G401 (cell line): ENCODE measurements around the gene MYLK2. TPM values are rescaled to one million over a fixed set of nuclear protein-coding genes. Genes with fewer than 3 reads are reported as not detected.
A peak's percentile ranks its signal among the peaks of the same experiment; 100 is the strongest.
"Not testable (repeated sequence)": the region's sequence is repeated elsewhere in the genome, so short reads cannot be mapped to it uniquely, and the experiment has no call there.

Experiments
- DNase-seq: peaks from one replicate; pipeline ENCODE4 v3.0.0-alpha.2; 2015; ENCODE audit warnings: low spot score
- in situ Hi-C: cut with HindIII; loops from 2 replicates; pipeline ENCODE4 v1.10.0; 2016; ENCODE audit warnings: low sequenced_read_pairs, mixed read lengths
- total RNA-seq: library from RNA; depleted of rRNA; stranded (reverse); fragments of >200 nt; shearing (Covaris generic); gene quantifications from 2 replicates; pipeline ENCODE4 v1.2.3, GENCODE V29; 2014

MYLK2 gene
- total RNA-seq, 1 experiment from 2014 or later, result 0.44 TPM

GRCh38 chr20:31813611-31814010 lies 5.5 kb upstream of the MYLK2 start:
- in situ Hi-C loops, result no loop called here
- DNase-seq, result no peak

GRCh38 chr20:31814142-31814541 lies 5.0 kb upstream of the MYLK2 start:
- DNase-seq, in situ Hi-C loops: not testable (repeated sequence)

- DNase-seq, result peak; percentile 39
- in situ Hi-C loops, result no loop called here
Measured at GRCh38 chr20:31815408-31816188, 3.6 kb upstream of the MYLK2 start.

GRCh38 chr20:31816221-31816620 lies 2.9 kb upstream of the MYLK2 start:
- peak; percentile 69 for DNase-seq
- in situ Hi-C loops, result no loop called here

- no peak for DNase-seq
- in situ Hi-C loops, result no loop called here
Measured at GRCh38 chr20:31817461-31817860, 1.7 kb upstream of the MYLK2 start.

- no peak for DNase-seq
- in situ Hi-C loops, result no loop called here
Measured at GRCh38 chr20:31818376-31818908, 714 bp upstream of the MYLK2 start.

GRCh38 chr20:31820228-31820627 lies 1.1 kb downstream of the MYLK2 start:
- in situ Hi-C loops, result no loop called here
- no peak for DNase-seq

GRCh38 chr20:31821427-31821826 lies 2.3 kb downstream of the MYLK2 start:
- DNase-seq, result no peak
- in situ Hi-C loops, result no loop called here

- in situ Hi-C loops, result no loop called here
- DNase-seq, result peak; percentile 80
Measured at GRCh38 chr20:31822421-31823330, 3.5 kb downstream of the MYLK2 start.

GRCh38 chr20:31823360-31824124 lies 4.4 kb downstream of the MYLK2 start:
- DNase-seq, result no peak
- in situ Hi-C loops, result no loop called here

GRCh38 chr20:31824125-31824485 lies 4.9 kb downstream of the MYLK2 start:
- in situ Hi-C loops, result no loop called here
- DNase-seq, result no peak

GRCh38 chr20:31824554-31825313 lies 5.6 kb downstream of the MYLK2 start:
- DNase-seq, result no peak
- in situ Hi-C loops, result no loop called here

GRCh38 chr20:31826074-31826473 lies 6.9 kb downstream of the MYLK2 start:
- no peak for DNase-seq
- in situ Hi-C loops, result no loop called here

- DNase-seq, result no peak
- in situ Hi-C loops, result no loop called here
Measured at GRCh38 chr20:31827059-31827458, 7.9 kb downstream of the MYLK2 start.

- DNase-seq, in situ Hi-C loops: not testable (repeated sequence)
Measured at GRCh38 chr20:31828016-31828415, 8.9 kb downstream of the MYLK2 start.

- in situ Hi-C loops, result no loop called here
- no peak for DNase-seq
Measured at GRCh38 chr20:31829731-31830130, 10.6 kb downstream of the MYLK2 start.

GRCh38 chr20:31830406-31830981 lies 11.3 kb downstream of the MYLK2 start:
- in situ Hi-C loops, result no loop called here
- no peak for DNase-seq

GRCh38 chr20:31831211-31831610 lies 12.1 kb downstream of the MYLK2 start:
- in situ Hi-C loops, result no loop called here
- no peak for DNase-seq
